SKM-1 treated with dmso at 0.1 percent for 144 hours (cell line): ENCODE results near the gene INAFM1.

Experiments
- DNase-seq: peaks from one replicate; lab custom pipeline; 2025; ENCODE audit not compliant: unreplicated experiment; lab: John Stamatoyannopoulos, UW

Gene INAFM1

GRCh38 chr19:47309038-47309437 lies 34.4 kb downstream of the INAFM1 start:
- no peak for DNase-seq

GRCh38 chr19:47309608-47310007 lies 34.9 kb downstream of the INAFM1 start, which contains the start of gene C5AR1:
Gene C5AR1, plus strand, starts transcription at chr19:47309861. Its CDS starts 35 bp downstream, at chr19:47309896.
- no peak for DNase-seq

- no peak for DNase-seq
Measured at GRCh38 chr19:47310323-47310722, 35.6 kb downstream of the INAFM1 start.

- peak; percentile 70 for DNase-seq
Measured at GRCh38 chr19:47310819-47311218, 36.1 kb downstream of the INAFM1 start.

GRCh38 chr19:47312366-47313006 lies 37.8 kb downstream of the INAFM1 start:
- DNase-seq, result no peak

DNA sequence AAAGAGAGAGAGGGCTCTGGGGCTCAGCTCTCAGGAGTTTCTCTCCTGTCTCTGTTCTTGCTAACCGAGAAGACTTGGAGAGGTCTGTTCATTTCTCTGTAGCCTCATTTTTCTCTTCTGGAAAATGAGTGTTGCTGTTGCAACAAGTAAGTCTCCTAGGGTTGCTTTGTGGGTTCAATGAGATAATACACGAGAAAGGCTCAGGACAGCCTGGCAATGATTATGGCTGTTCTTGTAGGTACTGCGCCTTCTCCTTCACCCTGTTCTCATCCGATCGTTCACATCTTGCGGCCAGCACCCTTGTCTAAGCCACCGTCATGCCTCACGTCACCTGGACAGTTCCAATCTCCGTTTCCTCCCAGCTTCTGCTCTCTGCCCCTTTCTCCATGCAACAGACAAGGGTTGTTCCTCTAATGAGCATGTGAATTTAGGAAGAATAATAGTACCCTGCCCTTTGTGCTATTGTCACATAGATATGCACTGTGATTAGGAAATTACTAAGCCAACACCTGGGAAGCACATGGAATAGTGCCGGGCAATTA lies 39.1 kb downstream of the INAFM1 start:
- DNase-seq, result no peak

DNA sequence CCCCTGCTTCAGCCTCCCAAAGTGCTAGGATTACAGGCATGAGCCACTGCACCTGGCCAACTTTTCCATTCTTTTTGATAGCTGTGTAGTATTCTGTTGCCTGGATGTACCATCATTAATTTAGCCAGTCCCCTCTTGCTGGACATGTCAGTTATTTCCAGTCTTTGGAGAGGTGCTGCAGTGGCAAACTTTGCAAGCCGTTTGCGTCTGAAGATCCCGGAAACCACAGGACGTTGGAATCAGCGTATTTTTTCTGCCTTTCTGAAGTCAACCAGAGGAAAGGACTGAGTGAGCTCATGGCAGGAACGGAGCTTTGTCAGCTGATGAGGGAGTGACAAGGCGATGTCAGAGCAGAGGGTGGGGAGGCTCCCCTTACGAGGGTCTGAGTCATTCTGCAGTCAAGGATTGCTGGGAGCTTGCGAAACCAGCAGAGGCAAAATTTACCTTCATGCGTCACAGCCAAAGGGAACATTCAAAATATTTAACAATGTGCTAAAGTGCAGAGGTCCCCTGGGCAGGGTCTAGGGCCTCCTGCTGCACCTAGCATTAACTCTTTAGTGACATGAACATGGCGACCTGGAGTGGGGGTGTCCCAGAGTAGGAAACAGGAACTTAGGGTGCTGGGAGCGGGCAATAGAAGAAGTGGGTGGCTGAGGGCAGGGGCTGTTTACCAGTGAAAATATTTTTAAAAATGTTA lies 40.6 kb downstream of the INAFM1 start:
- peak; percentile 77 for DNase-seq

GRCh38 chr19:47316513-47316912 lies 41.8 kb downstream of the INAFM1 start:
- no peak for DNase-seq

GRCh38 chr19:47319923-47320871 lies 45.5 kb downstream of the INAFM1 start:
- no peak for DNase-seq

- DNase-seq, result no peak
Measured at GRCh38 chr19:47321630-47322029, 46.9 kb downstream of the INAFM1 start.

DNA sequence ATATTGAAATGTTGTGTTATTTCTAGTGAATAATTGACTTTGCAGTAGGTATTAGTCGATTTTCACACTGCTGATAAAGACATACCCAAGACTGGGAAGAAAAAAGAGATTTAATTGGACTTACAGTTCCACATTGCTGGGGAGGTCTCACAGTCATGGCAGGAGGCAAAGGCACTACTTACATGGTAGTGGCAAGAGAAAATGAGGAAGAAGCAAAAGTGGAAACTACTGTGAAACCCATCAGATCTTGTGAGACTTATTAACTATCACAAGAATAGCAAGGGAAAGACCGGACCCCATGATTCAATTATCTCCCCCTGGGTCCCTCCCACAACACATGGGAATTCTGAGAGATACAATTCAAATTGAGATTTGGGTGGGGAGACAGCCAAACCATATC lies 47.4 kb downstream of the INAFM1 start:
- no peak for DNase-seq

DNA sequence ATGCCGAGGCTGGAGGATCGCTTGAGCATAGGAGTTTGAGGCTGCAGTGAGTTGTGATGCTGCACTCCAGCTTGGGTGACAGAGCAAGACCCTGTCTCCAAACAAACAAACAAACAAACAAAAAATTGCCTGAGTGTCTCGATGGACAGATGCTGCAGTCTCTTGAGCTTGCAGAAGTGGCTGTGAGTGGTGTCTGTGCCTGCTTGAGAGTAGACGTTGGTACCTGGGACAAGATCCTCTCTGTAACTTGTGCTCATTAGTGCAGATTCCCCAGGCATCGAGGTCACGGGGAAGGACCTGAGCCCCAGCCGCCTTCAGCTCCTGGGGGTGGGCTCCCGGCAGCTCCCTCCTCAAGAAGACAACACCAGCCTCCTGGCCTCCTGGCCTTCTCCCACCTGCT lies 48.7 kb downstream of the INAFM1 start:
- DNase-seq, result no peak

DNA sequence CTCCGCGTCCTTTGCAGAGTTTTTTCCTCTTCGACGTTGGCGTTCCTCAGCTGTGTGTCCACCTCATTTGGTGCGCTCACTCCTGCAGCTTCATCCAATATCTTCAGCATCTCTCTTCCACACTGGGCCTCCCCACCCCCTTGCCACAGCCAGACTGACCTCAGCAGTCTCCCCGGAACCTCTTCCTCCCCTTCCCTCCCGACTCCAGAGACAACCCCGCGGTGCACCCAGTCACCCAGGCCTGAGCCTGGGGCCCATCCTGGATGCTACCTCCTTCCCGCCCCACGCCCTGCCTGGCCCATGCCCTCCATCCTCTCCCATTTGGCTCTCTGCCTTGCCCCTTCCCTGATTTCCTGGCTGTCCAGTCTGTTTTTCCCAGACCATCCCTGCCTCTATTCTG lies 49.2 kb downstream of the INAFM1 start:
- DNase-seq, result no peak

DNA sequence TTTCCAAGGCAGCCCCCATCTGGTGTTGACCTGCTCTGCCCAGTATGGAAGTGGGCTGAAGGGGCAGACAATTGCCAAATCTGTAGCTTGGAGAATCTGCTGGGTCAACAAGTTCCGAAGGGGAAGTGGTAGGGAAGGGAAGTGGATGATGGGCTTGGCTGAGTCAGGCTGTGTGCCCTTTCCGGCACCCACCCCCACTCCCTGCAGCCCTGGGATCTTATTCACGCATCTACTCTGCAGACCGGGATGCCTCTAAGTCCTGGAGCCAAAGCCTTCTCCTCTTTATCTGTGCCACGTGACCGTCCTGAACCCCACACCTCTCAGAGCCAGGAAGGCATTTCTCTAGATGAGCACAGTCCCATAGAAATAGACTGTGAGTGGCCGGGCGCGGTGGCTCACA lies 49.8 kb downstream of the INAFM1 start:
- DNase-seq, result peak; percentile 40
